DMS114 treated with DMSO at 0.1 percent for 48 hours (cell line): ENCODE measurements around the gene KCNIP3.

Experiments used
- DNase-seq: peaks from one replicate; lab custom pipeline; 2025; ENCODE audit not compliant: unreplicated experiment; lab: John Stamatoyannopoulos, UW

The KCNIP3 gene

DNA sequence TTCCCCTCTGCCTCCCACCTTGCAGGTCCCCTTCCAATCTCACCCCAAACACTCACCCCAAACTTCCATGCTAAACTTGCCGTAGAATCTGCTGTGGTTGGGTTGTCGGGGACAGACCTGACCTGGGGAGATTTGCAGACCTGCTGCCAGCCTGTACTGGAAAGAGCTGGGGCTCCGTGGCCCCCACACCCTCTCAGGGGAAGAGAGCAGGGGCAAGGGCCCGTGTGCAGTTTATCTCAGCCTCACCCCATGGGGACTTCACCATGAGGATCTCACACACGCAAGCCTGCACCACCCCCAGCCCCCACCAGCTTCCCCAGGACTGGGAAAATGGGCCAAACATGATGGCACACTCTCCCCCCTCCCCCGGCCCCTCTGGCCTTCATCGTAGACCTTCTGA is 30.7 kb downstream of the KCNIP3 start:
- DNase-seq: no peak

- DNase-seq: no peak
Observed at GRCh38 chr2:95328358-95329125, 31.4 kb downstream of the KCNIP3 start.

- no peak for DNase-seq
Observed at GRCh38 chr2:95329401-95329800, 32.3 kb downstream of the KCNIP3 start.

DNA sequence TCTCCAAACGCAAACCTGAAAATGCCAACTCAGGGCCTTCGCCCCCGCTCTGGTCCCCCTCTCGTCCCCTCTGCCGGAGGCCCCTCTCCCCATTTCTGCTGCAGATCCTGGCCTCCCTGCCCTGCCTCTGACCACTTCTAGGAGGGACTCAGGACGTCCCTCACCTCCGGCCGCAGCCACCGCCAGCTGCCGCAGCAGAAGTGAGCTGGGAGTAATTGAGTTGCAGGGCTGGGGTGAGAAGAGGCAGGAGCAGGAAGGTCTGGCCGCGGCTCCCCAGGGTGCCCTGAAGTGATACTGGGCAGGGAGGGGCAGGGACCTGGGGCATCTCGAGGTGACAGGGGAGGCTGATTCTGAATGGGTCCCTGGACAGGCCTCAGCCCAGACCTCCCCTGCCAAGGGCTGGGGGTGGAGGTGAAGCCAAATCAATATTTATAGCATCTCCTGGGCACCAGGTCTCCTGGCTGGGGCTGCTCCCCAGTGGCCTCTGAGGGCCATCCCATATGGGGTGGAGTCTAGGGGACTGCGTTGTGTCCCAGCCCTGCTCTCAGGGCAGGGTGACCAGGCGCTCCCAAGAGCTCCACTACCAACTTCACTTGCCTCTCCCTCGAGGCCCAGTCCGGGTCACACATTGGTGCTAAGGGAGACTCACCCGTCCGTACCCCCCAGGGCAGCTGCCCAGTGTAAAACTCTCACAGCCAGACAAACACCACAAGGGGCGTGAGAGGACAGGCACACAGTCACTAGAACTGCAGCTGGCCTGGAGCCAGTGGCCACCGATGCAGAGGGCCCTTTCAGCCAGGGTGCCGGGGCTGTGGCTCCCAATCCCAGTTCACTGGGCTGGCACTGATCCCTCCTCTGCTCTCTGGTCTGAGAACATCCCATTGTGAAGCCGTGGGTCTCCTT is 33.0 kb downstream of the KCNIP3 start:
- no peak for DNase-seq

GRCh38 chr2:95330794-95331338 is 33.7 kb downstream of the KCNIP3 start:
- DNase-seq: no peak

DNA sequence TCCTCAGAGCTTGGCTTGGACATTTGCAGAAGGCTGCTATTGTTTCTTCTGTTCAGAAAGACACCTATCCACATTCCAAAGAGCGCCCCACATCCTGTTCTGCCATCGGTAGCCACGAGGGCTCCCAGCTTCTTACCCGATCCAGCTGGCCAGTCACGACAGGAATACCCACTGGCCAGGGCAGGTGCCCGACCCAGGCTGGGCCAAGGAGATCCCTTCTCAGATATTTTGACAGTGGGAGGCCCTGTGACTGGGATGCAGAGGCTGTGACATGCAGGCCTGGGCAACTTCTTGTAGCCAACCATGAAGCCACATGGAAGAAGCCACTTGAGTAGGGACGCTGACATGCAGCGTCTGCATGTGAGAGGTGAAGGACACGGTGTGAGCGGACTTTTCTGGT is 34.5 kb downstream of the KCNIP3 start:
- no peak for DNase-seq

GRCh38 chr2:95332036-95332435 is 34.9 kb downstream of the KCNIP3 start:
- DNase-seq: no peak

DNA sequence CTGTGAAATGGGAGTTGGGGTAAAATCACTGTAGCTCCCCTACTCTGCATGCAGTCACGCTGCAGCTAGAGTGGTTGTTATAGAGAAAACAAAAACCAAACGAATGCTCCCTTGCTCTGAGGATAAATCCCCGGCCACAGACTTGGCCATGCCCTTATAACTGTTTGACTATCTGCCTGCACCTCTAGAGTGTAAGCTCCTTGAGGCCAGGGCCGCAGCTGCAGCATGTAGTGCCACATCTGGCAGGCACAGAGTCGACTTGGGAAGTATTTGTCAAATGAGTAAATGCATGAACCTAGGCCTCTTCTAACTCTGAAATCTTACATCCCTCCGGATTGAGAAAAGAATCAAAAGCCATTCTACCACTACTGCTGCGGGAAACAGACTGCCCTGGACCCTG is 35.9 kb downstream of the KCNIP3 start:
- no peak for DNase-seq

GRCh38 chr2:95333888-95334338 is 36.8 kb downstream of the KCNIP3 start:
- DNase-seq: no peak

- DNase-seq: no peak
Observed at GRCh38 chr2:95334916-95335641, 37.9 kb downstream of the KCNIP3 start.

- no peak for DNase-seq
Observed at GRCh38 chr2:95336406-95336805, 39.3 kb downstream of the KCNIP3 start.

- DNase-seq: no peak
Observed at GRCh38 chr2:95337829-95338228, 40.7 kb downstream of the KCNIP3 start.

DNA sequence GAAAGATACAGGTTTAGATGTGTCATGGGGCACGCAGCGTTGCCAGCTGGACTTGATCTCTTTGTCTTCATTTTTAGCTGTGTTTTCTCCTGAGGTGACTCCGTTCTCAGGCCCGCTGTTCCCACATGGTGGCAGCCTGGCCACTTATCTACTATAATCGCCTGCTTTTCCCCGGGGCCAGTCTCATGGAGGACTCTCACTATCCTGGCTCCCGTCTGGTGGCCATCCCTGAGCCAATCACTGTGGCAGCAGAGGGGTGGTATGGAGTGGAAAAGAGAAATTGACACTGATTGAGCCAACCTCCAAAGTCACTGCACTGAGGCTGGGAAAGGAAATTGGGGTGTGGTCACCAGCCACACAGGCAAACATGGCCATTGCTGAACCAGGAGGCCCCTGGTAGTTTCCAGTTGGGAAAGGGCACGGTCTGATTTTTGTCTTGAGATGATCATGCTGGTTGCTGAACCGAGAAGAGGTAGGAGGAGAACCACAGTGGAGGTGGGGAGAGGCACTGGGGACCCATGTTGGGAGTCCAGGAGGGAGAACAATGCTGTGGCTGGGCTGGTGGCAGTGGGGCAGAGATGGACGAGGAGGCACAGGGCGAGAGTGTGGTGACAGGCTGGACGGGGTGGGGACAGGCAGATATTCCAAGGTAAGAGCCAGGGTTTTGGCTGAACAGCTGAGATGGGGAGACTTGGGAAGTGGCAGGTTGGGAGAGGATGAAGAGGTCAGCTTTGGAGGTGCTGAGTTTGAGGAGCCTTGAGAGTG is 45.6 kb downstream of the KCNIP3 start:
- DNase-seq: no peak

- DNase-seq: no peak
Observed at GRCh38 chr2:95343429-95344214, 46.5 kb downstream of the KCNIP3 start.

GRCh38 chr2:95344215-95344583 is 47.1 kb downstream of the KCNIP3 start:
- no peak for DNase-seq

- no peak for DNase-seq
Observed at GRCh38 chr2:95344656-95345055, 47.5 kb downstream of the KCNIP3 start.

GRCh38 chr2:95345081-95345562 is 48.0 kb downstream of the KCNIP3 start:
- DNase-seq: no peak

GRCh38 chr2:95345563-95346230 is 48.5 kb downstream of the KCNIP3 start:
- peak; percentile 75 for DNase-seq

GRCh38 chr2:95346231-95346737 is 49.1 kb downstream of the KCNIP3 start:
- DNase-seq: no peak
